22Rv1 (cell line): ENCODE measurements around the gene HS3ST3A1.

Experiments used
- ZFX ChIP-seq: fragments of 450-650 bp; IDR thresholded peaks from 2 replicates; pipeline ENCODE4 v1.6.1; 2017; ENCODE audit warnings: antibody characterized with exemption, borderline replicate concordance
- TF ChIP-seq, protein P1 (sequence below): fragments of 450-650 bp; IDR thresholded peaks from 2 replicates; pipeline ENCODE4 v1.5.1; 2017; ENCODE audit warnings: mild to moderate bottlenecking

DNA sequence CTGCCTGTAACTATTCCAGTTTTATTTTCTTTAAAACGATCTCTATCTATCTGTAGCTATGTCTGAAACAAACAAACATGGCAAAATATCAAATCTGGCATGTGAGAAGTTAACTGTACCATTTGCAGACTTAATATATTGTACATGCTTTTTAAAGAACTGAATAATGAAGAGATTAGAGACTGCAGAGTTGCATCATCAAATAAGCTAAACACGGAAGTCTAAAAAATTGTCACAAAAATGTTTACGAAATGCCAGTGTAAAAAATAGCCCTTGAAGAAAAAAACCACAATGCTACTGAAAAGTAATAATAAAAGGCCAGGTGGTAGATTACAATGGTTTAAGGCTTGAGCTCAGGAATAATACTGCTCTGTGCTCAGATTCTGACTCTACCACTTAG, 43.1 kb downstream of the HS3ST3A1 start:
- TF ChIP-seq, protein P1, sequence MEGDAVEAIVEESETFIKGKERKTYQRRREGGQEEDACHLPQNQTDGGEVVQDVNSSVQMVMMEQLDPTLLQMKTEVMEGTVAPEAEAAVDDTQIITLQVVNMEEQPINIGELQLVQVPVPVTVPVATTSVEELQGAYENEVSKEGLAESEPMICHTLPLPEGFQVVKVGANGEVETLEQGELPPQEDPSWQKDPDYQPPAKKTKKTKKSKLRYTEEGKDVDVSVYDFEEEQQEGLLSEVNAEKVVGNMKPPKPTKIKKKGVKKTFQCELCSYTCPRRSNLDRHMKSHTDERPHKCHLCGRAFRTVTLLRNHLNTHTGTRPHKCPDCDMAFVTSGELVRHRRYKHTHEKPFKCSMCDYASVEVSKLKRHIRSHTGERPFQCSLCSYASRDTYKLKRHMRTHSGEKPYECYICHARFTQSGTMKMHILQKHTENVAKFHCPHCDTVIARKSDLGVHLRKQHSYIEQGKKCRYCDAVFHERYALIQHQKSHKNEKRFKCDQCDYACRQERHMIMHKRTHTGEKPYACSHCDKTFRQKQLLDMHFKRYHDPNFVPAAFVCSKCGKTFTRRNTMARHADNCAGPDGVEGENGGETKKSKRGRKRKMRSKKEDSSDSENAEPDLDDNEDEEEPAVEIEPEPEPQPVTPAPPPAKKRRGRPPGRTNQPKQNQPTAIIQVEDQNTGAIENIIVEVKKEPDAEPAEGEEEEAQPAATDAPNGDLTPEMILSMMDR, result no peak
- no peak for TF ChIP-seq ZFX
